Lower lobe of right lung (tissue), 2 donors: ENCODE results near the gene LRCOL1. TPM values are rescaled to one million over a fixed set of nuclear protein-coding genes. Genes with fewer than 3 reads are reported as not detected.

Experiments used
- ATAC-seq, 2 donors: fragments of 200-7000 bp; cut with Tn5 transposase; one replicate each; pipeline ENCODE4 v1.9.1; 2020 to 2022; ENCODE audit warnings: mild to moderate bottlenecking in 2 of 2, moderate library complexity in 2 of 2
- DNase-seq: peaks from one replicate; pipeline ENCODE4 v3.0.0-alpha.2; 2020
- H3K27ac ChIP-seq: fragments of 200-600 bp; one replicate; pipeline ENCODE4 v1.8.0; 2022
- H3K27me3 ChIP-seq: fragments of 200-600 bp; one replicate; pipeline ENCODE4 v1.8.0; 2022; ENCODE audit warnings: low read depth
- H3K36me3 ChIP-seq: fragments of 200-600 bp; one replicate; pipeline ENCODE4 v1.8.0; 2022; ENCODE audit warnings: mild to moderate bottlenecking
- H3K4me1 ChIP-seq: fragments of 200-600 bp; one replicate; pipeline ENCODE4 v1.8.0; 2022
- H3K4me3 ChIP-seq: fragments of 200-600 bp; one replicate; pipeline ENCODE4 v1.8.0; 2022; ENCODE audit warnings: mild to moderate bottlenecking
- H3K9me3 ChIP-seq: fragments of 200-600 bp; one replicate; pipeline ENCODE4 v1.8.0; 2022
- intact Hi-C: fragments of 100-400 bp; cut with DNase I; formaldehyde crosslinking; loops from one replicate; pipeline ENCODE4 v1.11.0; 2022
- total RNA-seq: library from RNA; stranded (reverse); fragmentation: NEBNext Ultra II Directional; extraction: Animal tissue kit (Norgen Biotek cat#: 25700); gene quantifications from one replicate; pipeline ENCODE4 v1.2.1, GENCODE V29; 2021
- TF ChIP-seq, protein P1 (sequence below): fragments of 200-600 bp; IDR thresholded peaks from one replicate; pipeline ENCODE4 v1.8.0; 2022; ENCODE audit warnings: antibody characterized with exemption, mild to moderate bottlenecking
- donor health status: DM: no; HTN: yes; CAD: no; lungs with severe emphysema.

Gene LRCOL1
- total RNA-seq, 1 donor from 2014 or later, result 2.3 TPM

DNA sequence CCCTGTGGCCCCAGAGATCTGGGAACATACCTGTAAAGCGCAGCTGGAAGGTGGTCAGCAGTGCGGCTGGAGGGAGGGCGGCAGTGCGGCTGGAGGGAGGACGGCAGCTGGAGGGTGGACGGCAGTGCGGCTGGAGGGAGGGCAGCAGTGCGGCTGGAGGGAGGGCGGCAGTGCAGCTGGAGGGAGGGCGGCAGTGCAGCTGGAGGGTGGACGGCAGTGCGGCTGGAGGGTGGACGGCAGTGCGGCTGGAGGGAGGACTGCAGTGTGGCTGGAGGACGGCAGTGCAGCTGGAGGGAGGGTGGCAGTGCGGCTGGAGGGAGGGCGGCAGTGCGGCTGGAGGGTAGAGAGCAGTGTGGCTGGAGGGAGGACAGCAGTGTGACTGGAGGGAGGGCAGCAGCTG, 23.5 kb downstream of the LRCOL1 start:
- Histone ChIP-seq H3K27ac (no peak overlapping the region), H3K4me3 (no peak overlapping the region), H3K4me1 (no peaks in the 10 kb centered on the region), H3K27me3 (no peaks in the 10 kb centered on the region), H3K9me3 (no peaks in the 10 kb centered on the region), H3K36me3 (no peaks in the 10 kb centered on the region)
- ATAC-seq (no peak), DNase-seq (no peak)
- intact Hi-C loops, result no loop called here
- TF ChIP-seq, protein P1, sequence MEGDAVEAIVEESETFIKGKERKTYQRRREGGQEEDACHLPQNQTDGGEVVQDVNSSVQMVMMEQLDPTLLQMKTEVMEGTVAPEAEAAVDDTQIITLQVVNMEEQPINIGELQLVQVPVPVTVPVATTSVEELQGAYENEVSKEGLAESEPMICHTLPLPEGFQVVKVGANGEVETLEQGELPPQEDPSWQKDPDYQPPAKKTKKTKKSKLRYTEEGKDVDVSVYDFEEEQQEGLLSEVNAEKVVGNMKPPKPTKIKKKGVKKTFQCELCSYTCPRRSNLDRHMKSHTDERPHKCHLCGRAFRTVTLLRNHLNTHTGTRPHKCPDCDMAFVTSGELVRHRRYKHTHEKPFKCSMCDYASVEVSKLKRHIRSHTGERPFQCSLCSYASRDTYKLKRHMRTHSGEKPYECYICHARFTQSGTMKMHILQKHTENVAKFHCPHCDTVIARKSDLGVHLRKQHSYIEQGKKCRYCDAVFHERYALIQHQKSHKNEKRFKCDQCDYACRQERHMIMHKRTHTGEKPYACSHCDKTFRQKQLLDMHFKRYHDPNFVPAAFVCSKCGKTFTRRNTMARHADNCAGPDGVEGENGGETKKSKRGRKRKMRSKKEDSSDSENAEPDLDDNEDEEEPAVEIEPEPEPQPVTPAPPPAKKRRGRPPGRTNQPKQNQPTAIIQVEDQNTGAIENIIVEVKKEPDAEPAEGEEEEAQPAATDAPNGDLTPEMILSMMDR, result no peak

DNA sequence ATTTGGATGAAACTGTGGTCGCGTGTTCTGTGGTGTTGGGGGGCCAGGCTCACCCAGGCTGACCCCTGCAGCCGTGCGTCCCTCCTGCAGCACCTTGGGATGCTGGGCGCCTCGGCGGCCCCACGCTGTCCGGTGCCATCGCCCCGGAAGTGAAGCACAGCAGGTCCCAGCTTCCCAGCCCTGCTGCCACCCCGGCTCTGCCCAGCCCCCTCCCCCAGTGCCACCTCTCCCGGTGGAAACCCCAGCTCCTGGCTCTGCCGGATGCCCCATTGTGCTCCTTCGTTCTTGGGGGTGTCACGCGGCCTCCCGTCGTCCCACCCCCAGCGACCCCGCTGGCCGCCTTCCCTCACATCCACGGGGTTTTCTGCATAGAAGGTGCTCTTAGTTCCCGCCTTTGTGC, 25.2 kb downstream of the LRCOL1 start:
- Histone ChIP-seq H3K27ac (no peak overlapping the region), H3K36me3 (no peaks in the 10 kb centered on the region), H3K27me3 (no peaks in the 10 kb centered on the region), H3K4me1 (no peaks in the 10 kb centered on the region), H3K4me3 (no peak overlapping the region), H3K9me3 (no peaks in the 10 kb centered on the region)
- no peak for ATAC-seq
- no peak for DNase-seq
- intact Hi-C loops, result no loop called here
- TF ChIP-seq, protein P1, result no peak

DNA sequence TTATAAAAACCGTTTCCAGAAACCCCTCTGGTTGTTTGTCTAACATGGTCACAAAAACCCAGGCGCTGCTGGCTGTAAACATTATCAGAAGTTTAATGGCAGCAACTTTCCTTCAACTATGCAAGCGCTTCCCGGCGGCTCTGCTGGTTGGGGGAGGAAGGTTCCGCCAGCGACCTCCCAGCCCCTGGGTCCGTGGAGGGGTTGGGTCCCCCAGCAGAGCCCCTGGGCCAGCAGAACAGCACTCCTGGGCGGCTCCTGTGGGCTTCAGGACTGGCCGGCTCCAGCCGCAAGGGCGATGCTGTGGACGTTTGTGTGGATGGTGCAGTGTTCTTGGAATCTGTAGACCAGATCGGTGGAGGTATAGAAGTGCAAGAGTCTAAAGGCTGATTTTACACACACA, 26.0 kb downstream of the LRCOL1 start:
- DNase-seq (no peak), ATAC-seq (no peak)
- Histone ChIP-seq H3K27me3 (no peaks in the 10 kb centered on the region), H3K9me3 (no peaks in the 10 kb centered on the region), H3K4me3 (no peak overlapping the region), H3K36me3 (peaks cover 5% of the 10 kb centered on the region), H3K27ac (no peak overlapping the region), H3K4me1 (no peaks in the 10 kb centered on the region)
- intact Hi-C loops, result no loop called here
- TF ChIP-seq, protein P1, result no peak

DNA sequence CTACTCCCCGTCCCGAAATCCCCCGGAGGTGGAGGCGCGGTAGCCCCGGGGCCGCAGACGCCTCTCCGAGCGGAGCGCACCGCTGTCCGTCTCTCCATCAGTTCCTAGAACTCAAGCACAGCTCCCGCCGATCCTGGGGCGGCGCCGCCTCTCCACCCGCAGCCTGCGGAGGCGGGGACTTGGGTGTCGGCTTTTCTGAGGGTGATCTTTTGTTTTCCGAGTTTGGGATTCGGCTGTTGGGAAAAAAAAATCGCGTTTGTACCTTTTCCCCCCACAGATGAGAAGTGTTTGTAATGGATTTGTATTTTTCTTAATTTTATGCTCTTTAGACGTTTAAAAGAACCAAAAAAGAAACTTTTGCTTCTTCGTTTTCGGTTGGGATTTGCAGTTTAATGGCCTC, 26.6 kb downstream of the LRCOL1 start:
- Histone ChIP-seq H3K4me3 (no peak overlapping the region), H3K4me1 (no peaks in the 10 kb centered on the region), H3K27ac (no peak overlapping the region), H3K27me3 (no peaks in the 10 kb centered on the region), H3K9me3 (no peaks in the 10 kb centered on the region), H3K36me3 (peaks cover 5% of the 10 kb centered on the region)
- no peak for DNase-seq
- intact Hi-C loops, result no loop called here
- no peak for ATAC-seq
- TF ChIP-seq, protein P1, result no peak

DNA sequence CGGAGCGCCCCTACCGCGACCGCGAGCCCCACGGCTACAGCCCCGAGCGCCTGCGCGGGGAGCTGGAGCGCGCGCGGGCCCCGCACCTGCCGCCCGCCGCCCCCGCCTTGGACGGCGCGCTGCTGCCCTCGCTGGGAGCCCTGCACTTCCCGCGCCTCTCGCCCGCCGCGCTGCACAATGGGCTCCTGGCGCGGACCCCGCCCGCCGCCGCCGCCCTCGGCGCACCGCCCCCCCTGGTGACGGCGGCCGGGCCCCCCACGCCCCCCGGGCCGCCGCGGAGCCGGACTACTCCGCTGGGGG, 27.0 kb downstream of the LRCOL1 start:
- H3K36me3 ChIP-seq, result peaks cover 9% of the 10 kb centered on the region
- H3K9me3 ChIP-seq, result no peaks in the 10 kb centered on the region
- DNase-seq (no peak), ATAC-seq (no peak)
- intact Hi-C loops, result no loop called here
- TF ChIP-seq, protein P1, result no peak
- H3K4me1 ChIP-seq, result no peaks in the 10 kb centered on the region
- H3K27ac ChIP-seq, result no peak overlapping the region
- H3K27me3 ChIP-seq, result no peaks in the 10 kb centered on the region
- no peak overlapping the region for H3K4me3 ChIP-seq
